CD14-positive monocyte (primary cell): ENCODE measurements around the gene CCDC159. TPM values are rescaled to one million over a fixed set of nuclear protein-coding genes. Genes with fewer than 3 reads are reported as not detected.

Source experiments
- DNase-seq, 3 donors: peaks; one replicate each; pipeline ENCODE4 v3.0.0-alpha.2; 2011 to 2022
- H2AFZ ChIP-seq: 2 replicates; pipeline ENCODE4 v1.6.0; 2012; ENCODE audit warnings: mild to moderate bottlenecking, low read depth, low read length, inconsistent platforms; ENCODE audit not compliant: insufficient read depth, poor library complexity, severe bottlenecking
- H3K27ac ChIP-seq, 2 donors: 1 replicate in 1 of 2; 2 replicates in 1 of 2; pipeline ENCODE4 v1.5.1; 2012 to 2013; ENCODE audit warnings: low read length in 2 of 2, control low read depth in 1 of 2, inconsistent platforms in 1 of 2, low read depth in 1 of 2, mild to moderate bottlenecking in 1 of 2
- H3K27me3 ChIP-seq, 2 donors: one replicate each; pipeline versions ENCODE4 v1.6.0 to v1.6.1; 2011 to 2013; ENCODE audit warnings: low read length in 2 of 2; ENCODE audit not compliant: control insufficient read depth in 2 of 2, insufficient read depth in 2 of 2
- H3K36me3 ChIP-seq, 2 donors: replicated peaks in 1 of 2; 1 replicate in 1 of 2; 2 replicates in 1 of 2; pipeline versions ENCODE4 v1.5.1 to v1.6.1; 2012 to 2013; ENCODE audit warnings: low read length in 2 of 2, control low read depth in 1 of 2, inconsistent platforms in 1 of 2, mild to moderate bottlenecking in 1 of 2; ENCODE audit not compliant: insufficient read depth in 2 of 2, control insufficient read depth in 1 of 2
- H3K4me1 ChIP-seq, 2 donors: 1 replicate in 1 of 2; 2 replicates in 1 of 2; pipeline versions ENCODE4 v1.5.1 to v1.6.1; 2012 to 2013; ENCODE audit warnings: low read length in 2 of 2, control low read depth in 1 of 2, inconsistent platforms in 1 of 2, mild to moderate bottlenecking in 1 of 2, moderate library complexity in 1 of 2; ENCODE audit not compliant: insufficient read depth in 2 of 2, control insufficient read depth in 1 of 2
- H3K4me2 ChIP-seq: replicated peaks from 2 replicates; pipeline ENCODE3; 2012; ENCODE audit warnings: low read length, moderate library complexity, mild to moderate bottlenecking; ENCODE audit not compliant: poor library complexity, severe bottlenecking; ENCODE audit errors: extremely low read depth
- H3K4me3 ChIP-seq, 3 experiments: fragments of 200-600 bp in 1 of 3; sonication (generic) in 1 of 3; replicated peaks in 1 of 3; 1 replicate in 2 of 3; 2 replicates in 1 of 3; pipeline ENCODE4 v1.5.1; 2011 to 2013; ENCODE audit warnings: low read length in 3 of 3, mild to moderate bottlenecking in 3 of 3, control low read depth in 2 of 3, low read depth in 2 of 3, inconsistent platforms in 1 of 3, moderate library complexity in 1 of 3
- H3K79me2 ChIP-seq: 2 replicates; pipeline ENCODE4 v1.6.0; 2012; ENCODE audit warnings: mild to moderate bottlenecking, control low read depth, inconsistent platforms, low read length, moderate library complexity; ENCODE audit not compliant: insufficient read depth
- H3K9ac ChIP-seq: 2 replicates; pipeline ENCODE4 v1.6.0; 2017; ENCODE audit warnings: low read length, mild to moderate bottlenecking; ENCODE audit not compliant: insufficient read depth, poor library complexity, severe bottlenecking
- H3K9me3 ChIP-seq, 2 donors: replicated peaks in 1 of 2; 1 replicate in 1 of 2; 2 replicates in 1 of 2; pipeline versions ENCODE4 v1.5.1 to v1.6.1; 2012 to 2013; ENCODE audit warnings: low read length in 2 of 2, control low read depth in 1 of 2; ENCODE audit not compliant: control insufficient read depth in 1 of 2, insufficient read depth in 1 of 2
- H4K20me1 ChIP-seq: 2 replicates; pipeline ENCODE4 v1.6.0; 2012; ENCODE audit warnings: mild to moderate bottlenecking, low read length, control low read depth, moderate library complexity; ENCODE audit not compliant: insufficient read depth
- H3K27ac Mint-ChIP-seq, 7 donors: one replicate each; pipeline ENCODE4 v1.8.0; 2020; ENCODE audit warnings: mild to moderate bottlenecking in 7 of 7, mixed read lengths in 7 of 7, moderate library complexity in 6 of 7, inconsistent platforms in 2 of 7
- H3K27me3 Mint-ChIP-seq, 3 donors: one replicate each; pipeline ENCODE4 v1.8.0; 2021 to 2022; ENCODE audit warnings: low read depth in 3 of 3, mild to moderate bottlenecking in 3 of 3, mixed read lengths in 3 of 3, moderate library complexity in 3 of 3, inconsistent platforms in 1 of 3
- H3K36me3 Mint-ChIP-seq, 2 donors: one replicate each; pipeline ENCODE4 v1.8.0; 2020; ENCODE audit warnings: mixed read lengths in 2 of 2, inconsistent platforms in 1 of 2, mild to moderate bottlenecking in 1 of 2
- H3K4me1 Mint-ChIP-seq: one replicate; pipeline ENCODE4 v1.8.0; 2020; ENCODE audit warnings: mild to moderate bottlenecking, mixed read lengths
- H3K4me3 Mint-ChIP-seq, 2 donors: one replicate each; pipeline ENCODE4 v1.8.0; 2020; ENCODE audit warnings: mild to moderate bottlenecking in 2 of 2, mixed read lengths in 2 of 2, moderate library complexity in 1 of 2
- H3K9me3 Mint-ChIP-seq, 7 donors: one replicate each; pipeline ENCODE4 v1.8.0; 2020 to 2022; ENCODE audit warnings: mixed read lengths in 7 of 7, mild to moderate bottlenecking in 6 of 7, moderate library complexity in 6 of 7, inconsistent platforms in 2 of 7
- WGBS: methylation state at CpG from one replicate; pipeline ENCODE4 v1.1.5; 2013; ENCODE audit warnings: missing lambda C conversion rate; ENCODE audit not compliant: insufficient coverage; 5-methylcytosine and 5-hydroxymethylcytosine counted together
- intact Hi-C, 2 donors: fragments of 100-400 bp; cut with micrococcal nuclease; formaldehyde crosslinking; loops; one replicate each; pipeline versions ENCODE4 v1.15.0 to v1.15.1; 2023
- polyA plus RNA-seq, 3 donors: library from polyadenylated mRNA; depleted of rRNA in 1 of 3; unstranded in 2 of 3; stranded (reverse) in 1 of 3; fragments of 300-500 nt in 2 of 3; fragments of >200 nt in 1 of 3; fragmentation: Illumina TruSeq in 2 of 3; gene quantifications; 1 replicate in 2 of 3; 2 replicates in 1 of 3; pipeline ENCODE4 v1.2.3, GENCODE V29; 2012 to 2021
- TF ChIP-seq, protein P1 (sequence below): fragments of 200-600 bp; IDR thresholded peaks from one replicate; pipeline ENCODE4 v1.8.0; 2022; ENCODE audit warnings: antibody characterized with exemption, mild to moderate bottlenecking

The CCDC159 gene
- polyA plus RNA-seq, 3 donors = 37.1 to 374 (median 38.3) TPM

GRCh38 chr19:11390933-11391680, 44.8 kb downstream of the CCDC159 start:
- Histone ChIP-seq H3K9ac (no peak overlapping the region), H4K20me1 (no peaks in the 10 kb centered on the region), H2AFZ (no peak overlapping the region), H3K36me3 (no peaks in the 10 kb centered on the region), H3K4me3 (no peak overlapping the region), H3K27ac (no peak overlapping the region), H3K4me1 (peaks cover 14 to 15% of the 10 kb centered on the region in 2 donors), H3K9me3 (peaks cover 6 to 10% of the 10 kb centered on the region in 2 donors), H3K27me3 (no peaks in the 10 kb centered on the region), H3K4me2 (no peak overlapping the region), H3K79me2 (no peaks in the 10 kb centered on the region)
- WGBS = no CpG with 5 or more reads among the region's 4 CpGs
- intact Hi-C loops = no loop called here
- TF ChIP-seq, protein P1, sequence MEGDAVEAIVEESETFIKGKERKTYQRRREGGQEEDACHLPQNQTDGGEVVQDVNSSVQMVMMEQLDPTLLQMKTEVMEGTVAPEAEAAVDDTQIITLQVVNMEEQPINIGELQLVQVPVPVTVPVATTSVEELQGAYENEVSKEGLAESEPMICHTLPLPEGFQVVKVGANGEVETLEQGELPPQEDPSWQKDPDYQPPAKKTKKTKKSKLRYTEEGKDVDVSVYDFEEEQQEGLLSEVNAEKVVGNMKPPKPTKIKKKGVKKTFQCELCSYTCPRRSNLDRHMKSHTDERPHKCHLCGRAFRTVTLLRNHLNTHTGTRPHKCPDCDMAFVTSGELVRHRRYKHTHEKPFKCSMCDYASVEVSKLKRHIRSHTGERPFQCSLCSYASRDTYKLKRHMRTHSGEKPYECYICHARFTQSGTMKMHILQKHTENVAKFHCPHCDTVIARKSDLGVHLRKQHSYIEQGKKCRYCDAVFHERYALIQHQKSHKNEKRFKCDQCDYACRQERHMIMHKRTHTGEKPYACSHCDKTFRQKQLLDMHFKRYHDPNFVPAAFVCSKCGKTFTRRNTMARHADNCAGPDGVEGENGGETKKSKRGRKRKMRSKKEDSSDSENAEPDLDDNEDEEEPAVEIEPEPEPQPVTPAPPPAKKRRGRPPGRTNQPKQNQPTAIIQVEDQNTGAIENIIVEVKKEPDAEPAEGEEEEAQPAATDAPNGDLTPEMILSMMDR = no peak
- no peak for DNase-seq
- H3K36me3 Mint-ChIP-seq = no peaks in the 10 kb centered on the region
- peaks cover 6 to 17% (median 11%) of the 10 kb centered on the region in 3 donors for H3K27me3 Mint-ChIP-seq
- peaks cover 6 to 11% (median 9%) of the 10 kb centered on the region in 7 donors for H3K9me3 Mint-ChIP-seq
- H3K4me1 Mint-ChIP-seq = peaks cover 19% of the 10 kb centered on the region
- no peak overlapping the region for H3K27ac Mint-ChIP-seq
- H3K4me3 Mint-ChIP-seq = no peak overlapping the region

DNA sequence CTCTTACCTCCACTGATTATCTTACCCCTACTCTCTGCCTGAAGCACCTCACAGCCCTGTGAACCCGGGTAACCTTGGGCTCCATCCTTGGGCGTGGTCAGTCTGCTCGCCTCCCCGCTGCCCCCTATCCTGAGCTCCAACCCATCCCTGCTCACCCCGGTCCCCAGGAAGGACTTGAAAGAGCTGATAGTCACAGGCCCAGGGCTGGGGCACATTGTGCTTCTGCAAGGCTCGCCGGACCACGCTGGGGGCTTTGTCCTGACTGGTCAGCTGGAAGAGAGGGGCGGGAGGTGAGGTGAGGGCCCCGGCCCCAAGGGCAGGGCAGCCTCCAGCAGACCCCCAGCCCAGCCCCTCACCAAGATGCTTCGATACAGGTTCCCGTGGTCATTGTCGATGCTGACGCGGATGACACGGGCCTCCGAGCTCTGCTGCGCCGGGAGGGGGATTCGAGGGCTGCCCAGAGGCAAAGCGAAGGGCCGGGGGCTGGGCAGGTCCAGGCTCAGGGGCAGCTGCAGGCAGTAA, 50.8 kb downstream of the CCDC159 start:
- Histone ChIP-seq H2AFZ (no peak overlapping the region), H4K20me1 (no peaks in the 10 kb centered on the region)

More for the DNA sequence above, 50.8 kb downstream of the CCDC159 start:
- no peak for DNase-seq
- no peak overlapping the region for H3K4me3 Mint-ChIP-seq
- intact Hi-C loops = no loop called here
- Histone ChIP-seq H3K36me3 (no peaks in the 10 kb centered on the region), H3K4me1 (no peaks in the 10 kb centered on the region), H3K27me3 (no peaks in the 10 kb centered on the region), H3K9me3 (no peaks in the 10 kb centered on the region), H3K27ac (no peak overlapping the region), H3K9ac (no peak overlapping the region), H3K4me3 (no peak overlapping the region), H3K4me2 (no peak overlapping the region), H3K79me2 (no peaks in the 10 kb centered on the region)
- 98% methylated on average over 19 of the region's 22 CpGs for WGBS
- peaks cover 7% of the 10 kb centered on the region for H3K4me1 Mint-ChIP-seq
- no peaks in the 10 kb centered on the region for H3K36me3 Mint-ChIP-seq
- TF ChIP-seq, protein P1 = no peak
- H3K9me3 Mint-ChIP-seq = no peaks in the 10 kb centered on the region
- H3K27ac Mint-ChIP-seq = no peak overlapping the region
- peaks cover 3 to 30% (median 8%) of the 10 kb centered on the region in 3 donors for H3K27me3 Mint-ChIP-seq
